SH-SY5Y (cell line): ENCODE results near the gene BABAM2.

Source experiments
- GATA2 ChIP-seq: IDR thresholded peaks from 2 replicates; pipeline ENCODE4 v1.6.1; 2011; ENCODE audit warnings: mild to moderate bottlenecking, low read depth, low read length
- GATA3 ChIP-seq: IDR thresholded peaks from 2 replicates; pipeline ENCODE4 v1.6.1; 2011; ENCODE audit warnings: low read depth, mild to moderate bottlenecking, low read length, moderate library complexity

The BABAM2 gene

GRCh38 chr2:27964067-27964466 lies 73.5 kb downstream of the BABAM2 start:
- TF ChIP-seq GATA3: no peak
- TF ChIP-seq GATA2: no peak

GRCh38 chr2:27965841-27966240 lies 75.3 kb downstream of the BABAM2 start:
- no peak for TF ChIP-seq GATA3

GRCh38 chr2:27966466-27966865 lies 75.9 kb downstream of the BABAM2 start:
- no peak for TF ChIP-seq GATA3
- TF ChIP-seq GATA2: no peak

- TF ChIP-seq GATA3 (no peak), GATA2 (no peak)
These were observed 76.5 kb downstream of the BABAM2 start for GRCh38 chr2:27967076-27967475.

- TF ChIP-seq GATA2: no peak
- TF ChIP-seq GATA3: no peak
These were observed 81.8 kb downstream of the BABAM2 start for GRCh38 chr2:27972311-27972710.

- TF ChIP-seq GATA3 (no peak), GATA2 (no peak)
These were observed 83.1 kb downstream of the BABAM2 start for GRCh38 chr2:27973592-27973991.

GRCh38 chr2:27976308-27976707 lies 85.8 kb downstream of the BABAM2 start:
- TF ChIP-seq GATA3 (no peak), GATA2 (no peak)

GRCh38 chr2:27977731-27978312 lies 87.3 kb downstream of the BABAM2 start:
- TF ChIP-seq GATA2 (no peak), GATA3 (no peak)

GRCh38 chr2:27980242-27980641 lies 89.7 kb downstream of the BABAM2 start:
- TF ChIP-seq GATA3: no peak
- no peak for TF ChIP-seq GATA2

- no peak for TF ChIP-seq GATA3
- no peak for TF ChIP-seq GATA2
These were observed 93.6 kb downstream of the BABAM2 start for GRCh38 chr2:27984153-27984552.

GRCh38 chr2:27988306-27988705 lies 97.8 kb downstream of the BABAM2 start:
- TF ChIP-seq GATA3 (no peak), GATA2 (no peak)

- TF ChIP-seq GATA2: no peak
- no peak for TF ChIP-seq GATA3
These were observed 98.2 kb downstream of the BABAM2 start for GRCh38 chr2:27988718-27989117.

- TF ChIP-seq GATA3: no peak
- no peak for TF ChIP-seq GATA2
These were observed 98.6 kb downstream of the BABAM2 start for GRCh38 chr2:27989149-27989548.

GRCh38 chr2:27990030-27990590 lies 99.6 kb downstream of the BABAM2 start:
- TF ChIP-seq GATA2: no peak
- TF ChIP-seq GATA3: no peak

GRCh38 chr2:27991146-27991545 lies 100.6 kb downstream of the BABAM2 start:
- no peak for TF ChIP-seq GATA3
- no peak for TF ChIP-seq GATA2

GRCh38 chr2:27992787-27993401 lies 102.4 kb downstream of the BABAM2 start:
- TF ChIP-seq GATA3 (no peak), GATA2 (no peak)
